Loucy (cell line): ENCODE data around the gene UTRN.

Experiments used
- CTCF ChIP-seq: fragments of 200-600 bp; sonication (generic); conservative IDR thresholded peaks from 2 replicates; pipeline ENCODE4 v1.5.1; 2014; ENCODE audit warnings: mild to moderate bottlenecking, antibody characterized with exemption, low read length
- EZH2phosphoT487 ChIP-seq: fragments of 200-600 bp; IDR thresholded peaks from 2 replicates; pipeline ENCODE4 v1.6.1; 2018; ENCODE audit warnings: antibody characterized with exemption, mild to moderate bottlenecking, moderate library complexity, borderline replicate concordance

GRCh38 chr6:144330017-144330987, 45.2 kb downstream of the UTRN start:
- TF ChIP-seq CTCF = no peak
- TF ChIP-seq EZH2phosphoT487 = no peak
